HL-60 (cell line): Measurements from ENCODE around the gene SOX4.

Experiments used
- DNase-seq, 2 experiments: peaks; one replicate each; pipeline ENCODE4 v3.0.0-alpha.2; 2010 to 2020; ENCODE audit warnings: low read depth in 1 of 2, low spot score in 1 of 2
- H3K27ac ChIP-seq: fragments of 250-450 bp; sonication (Bioruptor Pico); replicated peaks from 2 replicates; pipeline ENCODE4 v1.5.1; 2020; ENCODE audit warnings: mild to moderate bottlenecking, moderate library complexity
- H3K27me3 ChIP-seq: fragments of 250-450 bp; sonication (Bioruptor Pico); 2 replicates; pipeline ENCODE4 v1.5.1; 2021; ENCODE audit warnings: mild to moderate bottlenecking, moderate library complexity; ENCODE audit not compliant: insufficient read depth, poor library complexity, severe bottlenecking
- H3K4me3 ChIP-seq: replicated peaks from 2 replicates; pipeline ENCODE4 v1.5.1; 2011; ENCODE audit warnings: mild to moderate bottlenecking, control low read depth, low read length; ENCODE audit not compliant: insufficient read depth
- CTCF ChIP-seq: IDR thresholded peaks from one replicate; pipeline ENCODE4 v1.5.1; 2011; ENCODE audit warnings: low read length, control low read depth, inconsistent platforms; ENCODE audit not compliant: insufficient read depth
- GABPA ChIP-seq: IDR thresholded peaks from 2 replicates; pipeline ENCODE4 v1.6.1; 2012; ENCODE audit warnings: low read depth
- POLR2AphosphoS5 ChIP-seq: IDR thresholded peaks from 2 replicates; pipeline ENCODE4 v1.6.1; 2012; ENCODE audit warnings: low read depth
- REST ChIP-seq: IDR thresholded peaks from 2 replicates; pipeline ENCODE4 v1.6.1; 2012; ENCODE audit warnings: low read depth; ENCODE audit not compliant: insufficient replicate concordance
- SPI1 ChIP-seq: IDR thresholded peaks from 2 replicates; pipeline ENCODE4 v1.6.1; 2012; ENCODE audit warnings: low read depth, mild to moderate bottlenecking, borderline replicate concordance

SOX4 gene

DNA sequence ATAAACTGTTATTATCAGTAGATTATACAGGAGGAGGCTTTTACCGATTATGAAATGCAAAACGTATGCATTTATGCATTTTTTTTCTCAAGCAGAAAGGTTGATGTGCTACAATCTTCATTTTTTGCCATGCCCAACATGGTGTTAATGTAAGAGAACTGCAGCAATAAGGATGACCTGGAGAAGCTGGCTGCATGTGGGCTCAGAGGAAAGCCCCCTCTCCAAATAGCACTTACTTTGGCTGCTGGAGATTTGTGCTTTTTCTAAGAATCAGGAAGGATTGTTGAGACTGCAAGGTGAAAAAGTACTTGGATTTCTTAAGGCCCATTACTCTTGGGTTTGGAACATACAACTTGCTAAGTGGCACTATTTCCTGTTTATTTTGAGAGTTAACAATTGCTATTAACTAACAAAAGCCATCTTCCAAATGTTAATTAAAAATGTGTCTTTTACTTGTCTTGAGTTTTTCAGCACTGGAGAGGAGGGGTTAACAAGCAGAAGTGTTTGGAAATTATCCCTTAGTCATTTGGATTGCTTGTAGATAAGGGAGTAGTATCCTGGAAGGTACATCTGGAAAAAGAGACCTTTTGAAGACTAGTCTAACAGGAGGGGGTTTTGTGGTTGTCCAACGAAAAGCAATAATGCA lies 5.6 kb downstream of the SOX4 start:
- no peak for DNase-seq
- TF ChIP-seq CTCF (no peak), REST (no peak), GABPA (no peak), POLR2AphosphoS5 (no peak), SPI1 (no peak)
- no peak overlapping the region for H3K27ac ChIP-seq
- no peak overlapping the region for H3K4me3 ChIP-seq
- H3K27me3 ChIP-seq = no peaks in the 10 kb centered on the region

GRCh38 chr6:21601339-21601923 lies 7.9 kb downstream of the SOX4 start:
- TF ChIP-seq CTCF (no peak), GABPA (no peak), POLR2AphosphoS5 (no peak), SPI1 (no peak), REST (no peak)
- no peak overlapping the region for H3K27ac ChIP-seq
- no peak for DNase-seq
- H3K27me3 ChIP-seq = no peaks in the 10 kb centered on the region
- no peak overlapping the region for H3K4me3 ChIP-seq

DNA sequence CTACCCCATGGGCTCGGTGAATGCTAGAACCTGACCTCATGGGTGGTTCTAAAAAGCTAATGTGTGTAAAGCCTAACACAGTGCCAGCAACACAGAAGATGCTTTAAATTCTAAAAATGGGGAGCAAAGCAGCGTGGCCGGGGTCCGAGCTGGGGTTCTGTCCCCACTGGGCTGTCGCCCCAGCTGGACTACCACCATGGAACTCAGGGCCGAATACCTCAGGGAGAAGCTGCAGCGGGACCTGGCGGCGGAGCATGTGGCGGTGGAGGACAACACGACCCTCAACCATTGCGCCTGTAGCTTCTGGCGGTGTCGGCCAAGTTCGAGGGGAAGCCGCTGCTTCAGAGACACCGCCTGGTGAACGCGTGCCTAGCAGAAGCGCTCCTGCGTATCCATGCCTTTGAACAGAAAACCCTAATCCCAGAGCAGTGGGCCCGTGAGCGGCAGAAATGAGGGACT lies 8.4 kb downstream of the SOX4 start:
- DNase-seq = no peak
- H3K27me3 ChIP-seq = no peaks in the 10 kb centered on the region
- no peak overlapping the region for H3K4me3 ChIP-seq
- H3K27ac ChIP-seq = no peak overlapping the region
- TF ChIP-seq CTCF (no peak), POLR2AphosphoS5 (no peak), GABPA (no peak), SPI1 (no peak), REST (no peak)
